SK-N-SH (cell line): Measurements from ENCODE around the gene INTS11.
A peak's percentile ranks its signal among the peaks of the same experiment; 100 is the strongest.

Source experiments
- CHD2 ChIP-seq: fragments of 150-350 bp; IDR thresholded peaks from 2 replicates; pipeline ENCODE4 v1.6.1; 2018; ENCODE audit warnings: low read length; ENCODE audit not compliant: partially characterized antibody
- CTCF ChIP-seq: fragments of 200-600 bp; sonication (generic); IDR thresholded peaks from 2 replicates; pipeline ENCODE4 v1.6.1; 2017; ENCODE audit warnings: antibody characterized with exemption, mild to moderate bottlenecking, moderate library complexity
- EP300 ChIP-seq, 2 experiments: IDR thresholded peaks; 2 replicates each; pipeline versions ENCODE4 v1.4.0 to v1.6.1; 2012; ENCODE audit warnings: borderline replicate concordance in 1 of 2, low read depth in 1 of 2, low read length in 1 of 2
- FOXJ3 ChIP-seq: sonication (generic); formaldehyde crosslinking; IDR thresholded peaks from 2 replicates; pipeline ENCODE4 v1.5.1; 2020; ENCODE audit warnings: mild to moderate bottlenecking, missing genetic modification reagents
- GABPA ChIP-seq: IDR thresholded peaks from 2 replicates; pipeline ENCODE4 v1.4.0; 2012; ENCODE audit warnings: low read depth, mild to moderate bottlenecking
- JUND ChIP-seq: IDR thresholded peaks from 2 replicates; pipeline ENCODE4 v1.4.0; 2012
- MAX ChIP-seq: IDR thresholded peaks from 2 replicates; pipeline ENCODE4 v1.4.0; 2012; ENCODE audit warnings: low read depth
- POLR2AphosphoS5 ChIP-seq: IDR thresholded peaks from 2 replicates; pipeline ENCODE4 v1.6.1; 2012; ENCODE audit warnings: low read depth, low read length
- REST ChIP-seq: IDR thresholded peaks from 2 replicates; pipeline ENCODE4 v1.6.1; 2012; ENCODE audit warnings: mild to moderate bottlenecking, low read depth, low read length, moderate library complexity
- SIN3A ChIP-seq: IDR thresholded peaks from 2 replicates; pipeline ENCODE4 v1.6.1; 2012; ENCODE audit warnings: low read depth, mild to moderate bottlenecking, low read length, moderate library complexity, borderline replicate concordance
- SMC3 ChIP-seq: IDR thresholded peaks from 2 replicates; pipeline ENCODE4 v1.6.1; 2012; ENCODE audit warnings: low read depth, low read length, improper control_type of control experiment
- TAF1 ChIP-seq: IDR thresholded peaks from 2 replicates; pipeline ENCODE4 v1.6.1; 2012; ENCODE audit warnings: low read depth, mild to moderate bottlenecking, low read length, moderate library complexity, borderline replicate concordance

- no peak for TF ChIP-seq CTCF
- TF ChIP-seq EP300 (IDR thresholded peaks at IDR 0.05; ENCODE audit: borderline replicate concordance in 1 of 2, low read depth in 1 of 2, low read length in 1 of 2) = no peak
- no peak for TF ChIP-seq TAF1
- TF ChIP-seq JUND = no peak
- TF ChIP-seq MAX = no peak
- TF ChIP-seq REST = peak; percentile 91
- no peak for TF ChIP-seq SIN3A
- peak; percentile 32 for TF ChIP-seq CHD2
- TF ChIP-seq SMC3 = no peak
- TF ChIP-seq GABPA = no peak
- no peak for TF ChIP-seq FOXJ3 (CRISPR knock-in tag)
- TF ChIP-seq POLR2AphosphoS5 = no peak
These were observed 25.4 kb downstream of the INTS11 start for GRCh38 chr1:1298861-1299685.
